ENCODE results near the gene RNF14.
A peak's percentile ranks its signal among the peaks of the same experiment; 100 is the strongest.

RNF14 gene

DNA sequence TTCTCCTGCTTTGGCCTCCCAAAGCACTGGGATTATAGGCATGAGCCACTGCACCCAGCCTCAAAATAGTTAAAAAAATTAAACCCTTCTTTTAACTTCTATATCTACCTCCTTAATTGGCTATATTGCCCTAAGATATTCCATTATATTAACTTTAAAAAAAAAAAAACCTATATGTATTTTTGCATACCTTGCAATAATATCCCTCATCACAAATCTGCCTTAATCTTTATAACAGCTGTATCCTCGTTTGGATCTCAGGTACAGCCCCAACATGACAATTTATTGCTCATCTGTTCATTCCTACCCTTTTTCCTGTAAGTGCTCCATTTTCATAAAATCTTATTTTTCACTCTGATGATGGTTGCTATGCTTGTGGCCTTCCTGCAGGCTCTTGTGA, 31.3 kb downstream of the RNF14 start (continued):
- TF ChIP-seq, protein P1, sequence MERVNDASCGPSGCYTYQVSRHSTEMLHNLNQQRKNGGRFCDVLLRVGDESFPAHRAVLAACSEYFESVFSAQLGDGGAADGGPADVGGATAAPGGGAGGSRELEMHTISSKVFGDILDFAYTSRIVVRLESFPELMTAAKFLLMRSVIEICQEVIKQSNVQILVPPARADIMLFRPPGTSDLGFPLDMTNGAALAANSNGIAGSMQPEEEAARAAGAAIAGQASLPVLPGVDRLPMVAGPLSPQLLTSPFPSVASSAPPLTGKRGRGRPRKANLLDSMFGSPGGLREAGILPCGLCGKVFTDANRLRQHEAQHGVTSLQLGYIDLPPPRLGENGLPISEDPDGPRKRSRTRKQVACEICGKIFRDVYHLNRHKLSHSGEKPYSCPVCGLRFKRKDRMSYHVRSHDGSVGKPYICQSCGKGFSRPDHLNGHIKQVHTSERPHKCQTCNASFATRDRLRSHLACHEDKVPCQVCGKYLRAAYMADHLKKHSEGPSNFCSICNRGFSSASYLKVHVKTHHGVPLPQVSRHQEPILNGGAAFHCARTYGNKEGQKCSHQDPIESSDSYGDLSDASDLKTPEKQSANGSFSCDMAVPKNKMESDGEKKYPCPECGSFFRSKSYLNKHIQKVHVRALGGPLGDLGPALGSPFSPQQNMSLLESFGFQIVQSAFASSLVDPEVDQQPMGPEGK (CRISPR knock-in tag; IDR thresholded peaks at IDR 0.05; ENCODE audit: borderline replicate concordance): no peak

DNA sequence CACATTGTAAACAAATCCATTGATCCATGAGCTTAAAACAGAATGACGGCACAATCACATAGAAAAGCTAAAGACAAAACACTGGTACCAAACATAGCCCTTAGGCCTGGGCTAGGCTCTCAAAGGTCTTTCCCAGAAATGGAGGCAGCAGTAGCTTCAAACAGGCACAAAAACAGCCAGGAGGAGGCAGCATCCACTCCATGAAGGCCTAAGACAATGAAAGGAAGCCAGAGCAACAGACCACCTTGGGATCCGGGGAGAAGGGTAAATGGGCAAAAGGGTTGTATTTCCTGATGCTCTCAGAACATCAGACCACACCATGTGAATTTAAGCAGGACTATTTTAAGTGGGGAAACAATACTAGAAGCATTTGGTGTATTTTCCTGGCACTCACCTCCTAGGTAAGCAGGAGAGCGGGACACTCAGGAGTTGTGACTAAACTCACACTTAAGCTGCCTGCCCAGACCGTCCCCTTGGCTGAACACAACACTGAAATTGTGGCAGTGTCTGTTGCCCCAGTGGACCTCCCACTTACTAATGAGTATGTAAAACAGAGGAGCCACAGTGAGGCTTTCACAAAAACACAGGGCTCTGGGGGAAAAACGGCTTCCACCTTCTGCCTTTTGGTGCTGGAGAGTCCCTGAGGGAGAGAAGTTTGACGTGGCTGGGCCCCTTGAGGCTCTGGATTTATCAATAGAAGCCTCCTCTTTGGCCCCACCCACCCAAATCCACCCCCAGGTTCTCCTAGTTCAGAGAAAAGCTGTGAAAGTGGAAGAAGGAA, 32.0 kb downstream of the RNF14 start:
- no peak for TF ChIP-seq CREB5 (CRISPR knock-in tag; IDR thresholded peaks at IDR 0.05; ENCODE audit: low read depth)
- TF ChIP-seq ZNF8 (CRISPR knock-in tag; IDR thresholded peaks at IDR 0.05): no peak
- no peak for TF ChIP-seq ARNTL (CRISPR knock-in tag; IDR thresholded peaks at IDR 0.05; ENCODE audit: borderline replicate concordance, low read depth)
- no peak for TF ChIP-seq CSDC2 (CRISPR knock-in tag; IDR thresholded peaks at IDR 0.05)
- TF ChIP-seq RARB (CRISPR knock-in tag; IDR thresholded peaks at IDR 0.05): no peak
- TF ChIP-seq, protein P1 (CRISPR knock-in tag; IDR thresholded peaks at IDR 0.05; ENCODE audit: borderline replicate concordance): no peak
- TF ChIP-seq SNAI2 (CRISPR knock-in tag; IDR thresholded peaks at IDR 0.05): no peak
- no peak for TF ChIP-seq GLIS3 (CRISPR knock-in tag; IDR thresholded peaks at IDR 0.05)
- no peak for TF ChIP-seq ZFP30 (CRISPR knock-in tag; IDR thresholded peaks at IDR 0.05)
- no peak for TF ChIP-seq ZNF565 (CRISPR knock-in tag; conservative IDR thresholded peaks at IDR 0.05; ENCODE audit: low read depth)
- TF ChIP-seq ZFP3 (CRISPR knock-in tag; IDR thresholded peaks at IDR 0.05): no peak
- no peak for TF ChIP-seq PPARA (CRISPR knock-in tag; IDR thresholded peaks at IDR 0.05; ENCODE audit: borderline replicate concordance)
- no peak for TF ChIP-seq ZNF70 (CRISPR knock-in tag; IDR thresholded peaks at IDR 0.05)
- ATAC-seq: peak; percentile 61

- no peak for ATAC-seq
Measured at GRCh38 chr5:142003266-142003800, 34.4 kb downstream of the RNF14 start.

More at GRCh38 chr5:142003266-142003800, 34.4 kb downstream of the RNF14 start:
- TF ChIP-seq, protein P2, sequence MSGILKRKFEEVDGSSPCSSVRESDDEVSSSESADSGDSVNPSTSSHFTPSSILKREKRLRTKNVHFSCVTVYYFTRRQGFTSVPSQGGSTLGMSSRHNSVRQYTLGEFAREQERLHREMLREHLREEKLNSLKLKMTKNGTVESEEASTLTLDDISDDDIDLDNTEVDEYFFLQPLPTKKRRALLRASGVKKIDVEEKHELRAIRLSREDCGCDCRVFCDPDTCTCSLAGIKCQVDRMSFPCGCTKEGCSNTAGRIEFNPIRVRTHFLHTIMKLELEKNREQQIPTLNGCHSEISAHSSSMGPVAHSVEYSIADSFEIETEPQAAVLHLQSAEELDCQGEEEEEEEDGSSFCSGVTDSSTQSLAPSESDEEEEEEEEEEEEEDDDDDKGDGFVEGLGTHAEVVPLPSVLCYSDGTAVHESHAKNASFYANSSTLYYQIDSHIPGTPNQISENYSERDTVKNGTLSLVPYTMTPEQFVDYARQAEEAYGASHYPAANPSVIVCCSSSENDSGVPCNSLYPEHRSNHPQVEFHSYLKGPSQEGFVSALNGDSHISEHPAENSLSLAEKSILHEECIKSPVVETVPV (CRISPR knock-in tag; IDR thresholded peaks at IDR 0.05): no peak
- TF ChIP-seq, protein P1 (CRISPR knock-in tag; IDR thresholded peaks at IDR 0.05; ENCODE audit: borderline replicate concordance): no peak
- TF ChIP-seq, protein P3, sequence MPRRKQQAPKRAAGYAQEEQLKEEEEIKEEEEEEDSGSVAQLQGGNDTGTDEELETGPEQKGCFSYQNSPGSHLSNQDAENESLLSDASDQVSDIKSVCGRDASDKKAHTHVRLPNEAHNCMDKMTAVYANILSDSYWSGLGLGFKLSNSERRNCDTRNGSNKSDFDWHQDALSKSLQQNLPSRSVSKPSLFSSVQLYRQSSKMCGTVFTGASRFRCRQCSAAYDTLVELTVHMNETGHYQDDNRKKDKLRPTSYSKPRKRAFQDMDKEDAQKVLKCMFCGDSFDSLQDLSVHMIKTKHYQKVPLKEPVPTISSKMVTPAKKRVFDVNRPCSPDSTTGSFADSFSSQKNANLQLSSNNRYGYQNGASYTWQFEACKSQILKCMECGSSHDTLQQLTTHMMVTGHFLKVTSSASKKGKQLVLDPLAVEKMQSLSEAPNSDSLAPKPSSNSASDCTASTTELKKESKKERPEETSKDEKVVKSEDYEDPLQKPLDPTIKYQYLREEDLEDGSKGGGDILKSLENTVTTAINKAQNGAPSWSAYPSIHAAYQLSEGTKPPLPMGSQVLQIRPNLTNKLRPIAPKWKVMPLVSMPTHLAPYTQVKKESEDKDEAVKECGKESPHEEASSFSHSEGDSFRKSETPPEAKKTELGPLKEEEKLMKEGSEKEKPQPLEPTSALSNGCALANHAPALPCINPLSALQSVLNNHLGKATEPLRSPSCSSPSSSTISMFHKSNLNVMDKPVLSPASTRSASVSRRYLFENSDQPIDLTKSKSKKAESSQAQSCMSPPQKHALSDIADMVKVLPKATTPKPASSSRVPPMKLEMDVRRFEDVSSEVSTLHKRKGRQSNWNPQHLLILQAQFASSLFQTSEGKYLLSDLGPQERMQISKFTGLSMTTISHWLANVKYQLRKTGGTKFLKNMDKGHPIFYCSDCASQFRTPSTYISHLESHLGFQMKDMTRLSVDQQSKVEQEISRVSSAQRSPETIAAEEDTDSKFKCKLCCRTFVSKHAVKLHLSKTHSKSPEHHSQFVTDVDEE (CRISPR knock-in tag; IDR thresholded peaks at IDR 0.05): no peak
- TF ChIP-seq PPARA (CRISPR knock-in tag; IDR thresholded peaks at IDR 0.05; ENCODE audit: borderline replicate concordance): no peak
- no peak for TF ChIP-seq CSDC2 (CRISPR knock-in tag; IDR thresholded peaks at IDR 0.05)
- no peak for TF ChIP-seq GLIS3 (CRISPR knock-in tag; IDR thresholded peaks at IDR 0.05)
- no peak for TF ChIP-seq ZFP30 (CRISPR knock-in tag; IDR thresholded peaks at IDR 0.05)
- no peak for TF ChIP-seq ISL1 (CRISPR knock-in tag; IDR thresholded peaks at IDR 0.05)
- TF ChIP-seq ZNF8 (CRISPR knock-in tag; IDR thresholded peaks at IDR 0.05): no peak
- no peak for TF ChIP-seq TCF4 (CRISPR knock-in tag; IDR thresholded peaks at IDR 0.05; ENCODE audit: borderline replicate concordance)
- no peak for TF ChIP-seq ZC3H10 (CRISPR knock-in tag; IDR thresholded peaks at IDR 0.05)
- TF ChIP-seq ESRRG (CRISPR knock-in tag; IDR thresholded peaks at IDR 0.05): no peak
- TF ChIP-seq ZNF70 (CRISPR knock-in tag; IDR thresholded peaks at IDR 0.05): no peak
- TF ChIP-seq OSR1 (CRISPR knock-in tag; IDR thresholded peaks at IDR 0.05): no peak
- no peak for TF ChIP-seq TOX (CRISPR knock-in tag; IDR thresholded peaks at IDR 0.05; ENCODE audit: borderline replicate concordance)
